HEK293 (cell line): ENCODE measurements around the gene USP21.

Source experiments
- GFI1B ChIP-seq: fragments of 450-650 bp; formaldehyde crosslinking; IDR thresholded peaks from 2 replicates; pipeline ENCODE4 v1.5.1; 2016; ENCODE audit warnings: missing biosample characterization, missing genetic modification characterization
- INSM2 ChIP-seq: fragments of 450-650 bp; formaldehyde crosslinking; IDR thresholded peaks from 2 replicates; pipeline ENCODE4 v1.5.1; 2016; ENCODE audit warnings: missing biosample characterization, missing genetic modification characterization
- KLF9 ChIP-seq: fragments of 450-650 bp; formaldehyde crosslinking; IDR thresholded peaks from 2 replicates; pipeline ENCODE4 v1.5.1; 2016; ENCODE audit warnings: missing biosample characterization, missing genetic modification characterization, low read depth
- OVOL3 ChIP-seq: fragments of 450-650 bp; formaldehyde crosslinking; IDR thresholded peaks from 2 replicates; pipeline ENCODE4 v1.5.1; 2016; ENCODE audit warnings: missing biosample characterization, missing genetic modification characterization
- SALL2 ChIP-seq: fragments of 450-650 bp; formaldehyde crosslinking; IDR thresholded peaks from 2 replicates; pipeline ENCODE4 v1.5.0; 2017; ENCODE audit warnings: missing biosample characterization, mild to moderate bottlenecking, missing genetic modification characterization, borderline replicate concordance
- SETDB1 ChIP-seq: IDR thresholded peaks from one replicate; pipeline ENCODE4 v1.6.1; 2017; ENCODE audit warnings: mild to moderate bottlenecking, low read length, moderate library complexity, mixed read lengths; ENCODE audit not compliant: insufficient read length
- SP2 ChIP-seq: fragments of 450-650 bp; formaldehyde crosslinking; IDR thresholded peaks from 2 replicates; pipeline ENCODE4 v1.5.1; 2016; ENCODE audit warnings: missing biosample characterization, missing genetic modification characterization
- SP3 ChIP-seq: fragments of 450-650 bp; formaldehyde crosslinking; IDR thresholded peaks from 2 replicates; pipeline ENCODE4 v1.5.1; 2016; ENCODE audit warnings: missing biosample characterization, missing genetic modification characterization
- ZBTB10 ChIP-seq: fragments of 450-650 bp; formaldehyde crosslinking; IDR thresholded peaks from 2 replicates; pipeline ENCODE4 v1.5.1; 2016; ENCODE audit warnings: missing biosample characterization, missing genetic modification characterization
- ZEB2 ChIP-seq: fragments of 450-650 bp; formaldehyde crosslinking; IDR thresholded peaks from 2 replicates; pipeline ENCODE4 v1.5.1; 2016; ENCODE audit warnings: missing biosample characterization, missing genetic modification characterization
- ZFP3 ChIP-seq: fragments of 450-650 bp; formaldehyde crosslinking; IDR thresholded peaks from 2 replicates; pipeline ENCODE4 v1.5.1; 2016; ENCODE audit warnings: low read depth, missing biosample characterization, missing genetic modification characterization
- ZNF10 ChIP-seq: fragments of 450-650 bp; formaldehyde crosslinking; IDR thresholded peaks from 2 replicates; pipeline ENCODE4 v1.5.1; 2017; ENCODE audit warnings: missing biosample characterization, missing genetic modification characterization
- ZNF133 ChIP-seq: fragments of 450-650 bp; formaldehyde crosslinking; IDR thresholded peaks from 2 replicates; pipeline ENCODE4 v1.5.1; 2016; ENCODE audit warnings: missing biosample characterization, missing genetic modification characterization
- ZNF155 ChIP-seq: fragments of 450-650 bp; formaldehyde crosslinking; IDR thresholded peaks from 2 replicates; pipeline ENCODE4 v1.5.1; 2016; ENCODE audit warnings: missing biosample characterization, missing genetic modification characterization
- ZNF174 ChIP-seq: fragments of 450-650 bp; formaldehyde crosslinking; IDR thresholded peaks from 2 replicates; pipeline ENCODE4 v1.5.0; 2017; ENCODE audit warnings: missing biosample characterization, mild to moderate bottlenecking, missing genetic modification characterization
- ZNF223 ChIP-seq: fragments of 450-650 bp; formaldehyde crosslinking; IDR thresholded peaks from 2 replicates; pipeline ENCODE4 v1.5.1; 2016; ENCODE audit warnings: missing biosample characterization, missing genetic modification characterization
- ZNF248 ChIP-seq: fragments of 450-650 bp; formaldehyde crosslinking; IDR thresholded peaks from 2 replicates; pipeline ENCODE4 v1.5.1; 2017; ENCODE audit warnings: missing biosample characterization, missing genetic modification characterization
- ZNF350 ChIP-seq: fragments of 450-650 bp; formaldehyde crosslinking; IDR thresholded peaks from 2 replicates; pipeline ENCODE4 v1.5.0; 2017; ENCODE audit warnings: missing biosample characterization, mild to moderate bottlenecking, missing genetic modification characterization
- ZNF354C ChIP-seq: fragments of 450-650 bp; formaldehyde crosslinking; IDR thresholded peaks from 2 replicates; pipeline ENCODE4 v1.5.1; 2016; ENCODE audit warnings: missing biosample characterization, missing genetic modification characterization, low read depth, borderline replicate concordance
- ZNF423 ChIP-seq: fragments of 450-650 bp; formaldehyde crosslinking; IDR thresholded peaks from 2 replicates; pipeline ENCODE4 v1.5.1; 2016; ENCODE audit warnings: missing biosample characterization, missing genetic modification characterization
- ZNF548 ChIP-seq: fragments of 450-650 bp; formaldehyde crosslinking; IDR thresholded peaks from 2 replicates; pipeline ENCODE4 v1.5.1; 2016; ENCODE audit warnings: missing biosample characterization, missing genetic modification characterization
- ZNF560 ChIP-seq: fragments of 450-650 bp; formaldehyde crosslinking; IDR thresholded peaks from 2 replicates; pipeline ENCODE4 v1.5.1; 2017; ENCODE audit warnings: missing biosample characterization, missing genetic modification characterization, borderline replicate concordance
- ZNF600 ChIP-seq: fragments of 450-650 bp; formaldehyde crosslinking; IDR thresholded peaks from 2 replicates; pipeline ENCODE4 v1.5.1; 2016; ENCODE audit warnings: missing biosample characterization, missing genetic modification characterization
- ZNF776 ChIP-seq: fragments of 450-650 bp; formaldehyde crosslinking; IDR thresholded peaks from 2 replicates; pipeline ENCODE4 v1.5.0; 2017; ENCODE audit warnings: missing biosample characterization, missing genetic modification characterization, borderline replicate concordance
- ZXDB ChIP-seq: fragments of 450-650 bp; formaldehyde crosslinking; IDR thresholded peaks from 2 replicates; pipeline ENCODE4 v1.5.1; 2016; ENCODE audit warnings: missing biosample characterization, missing genetic modification characterization
- TF ChIP-seq, protein P1 (sequence below): fragments of 450-650 bp; formaldehyde crosslinking; IDR thresholded peaks from 2 replicates; pipeline ENCODE4 v1.5.1; 2017; ENCODE audit warnings: missing biosample characterization, missing genetic modification characterization
- TF ChIP-seq, protein P2 (sequence below): fragments of 450-650 bp; formaldehyde crosslinking; IDR thresholded peaks from 2 replicates; pipeline ENCODE4 v1.5.0; 2017; ENCODE audit warnings: missing biosample characterization, missing genetic modification characterization, borderline replicate concordance
- TF ChIP-seq, protein P3 (sequence below): fragments of 450-650 bp; formaldehyde crosslinking; IDR thresholded peaks from 2 replicates; pipeline ENCODE4; 2016; ENCODE audit warnings: missing biosample characterization, missing genetic modification characterization
- TF ChIP-seq, protein P4 (sequence below): fragments of 450-650 bp; formaldehyde crosslinking; IDR thresholded peaks from 2 replicates; pipeline ENCODE4 v1.5.1; 2016; ENCODE audit warnings: missing biosample characterization, missing genetic modification characterization

USP21 gene

GRCh38 chr1:161132410-161133219, 26.7 kb upstream of the USP21 start, which contains the start of gene DEDD (continued):
- TF ChIP-seq, protein P1, sequence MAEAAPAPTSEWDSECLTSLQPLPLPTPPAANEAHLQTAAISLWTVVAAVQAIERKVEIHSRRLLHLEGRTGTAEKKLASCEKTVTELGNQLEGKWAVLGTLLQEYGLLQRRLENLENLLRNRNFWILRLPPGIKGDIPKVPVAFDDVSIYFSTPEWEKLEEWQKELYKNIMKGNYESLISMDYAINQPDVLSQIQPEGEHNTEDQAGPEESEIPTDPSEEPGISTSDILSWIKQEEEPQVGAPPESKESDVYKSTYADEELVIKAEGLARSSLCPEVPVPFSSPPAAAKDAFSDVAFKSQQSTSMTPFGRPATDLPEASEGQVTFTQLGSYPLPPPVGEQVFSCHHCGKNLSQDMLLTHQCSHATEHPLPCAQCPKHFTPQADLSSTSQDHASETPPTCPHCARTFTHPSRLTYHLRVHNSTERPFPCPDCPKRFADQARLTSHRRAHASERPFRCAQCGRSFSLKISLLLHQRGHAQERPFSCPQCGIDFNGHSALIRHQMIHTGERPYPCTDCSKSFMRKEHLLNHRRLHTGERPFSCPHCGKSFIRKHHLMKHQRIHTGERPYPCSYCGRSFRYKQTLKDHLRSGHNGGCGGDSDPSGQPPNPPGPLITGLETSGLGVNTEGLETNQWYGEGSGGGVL (tag by site-specific recombination), result no peak; the same call in none of the 2 replicates
- TF ChIP-seq SALL2 (no peak), SP2 (tag by site-specific recombination) (peak; percentile 75), OVOL3 (no peak), KLF9 (tag by site-specific recombination) (no peak), ZNF423 (no peak), ZNF133 (tag by site-specific recombination) (no peak), ZNF600 (tag by site-specific recombination) (peak; percentile 88), INSM2 (tag by site-specific recombination) (peak; percentile 35; the same call in 1 of the 2 replicates), ZNF174 (tag by site-specific recombination) (no peak), GFI1B (tag by site-specific recombination) (0 out of 2 replicates have a peak, but pooled peaks have one; percentile 3), SP3 (peak; percentile 89), ZNF548 (no peak), ZEB2 (peak; percentile 89), ZNF10 (tag by site-specific recombination) (peak; percentile 46; the same call in 1 of the 2 replicates), ZXDB (tag by site-specific recombination) (peak; percentile 76; the same call in 1 of the 2 replicates), ZNF354C (no peak), ZNF560 (no peak), ZNF223 (no peak), SETDB1 (no peak), ZFP3 (tag by site-specific recombination) (no peak), ZNF248 (no peak), ZBTB10 (tag by site-specific recombination) (0 out of 2 replicates have a peak, but pooled peaks have one; percentile 5), ZNF155 (tag by site-specific recombination) (no peak), ZNF350 (tag by site-specific recombination) (no peak), ZNF776 (tag by site-specific recombination) (no peak)
- TF ChIP-seq, protein P2, sequence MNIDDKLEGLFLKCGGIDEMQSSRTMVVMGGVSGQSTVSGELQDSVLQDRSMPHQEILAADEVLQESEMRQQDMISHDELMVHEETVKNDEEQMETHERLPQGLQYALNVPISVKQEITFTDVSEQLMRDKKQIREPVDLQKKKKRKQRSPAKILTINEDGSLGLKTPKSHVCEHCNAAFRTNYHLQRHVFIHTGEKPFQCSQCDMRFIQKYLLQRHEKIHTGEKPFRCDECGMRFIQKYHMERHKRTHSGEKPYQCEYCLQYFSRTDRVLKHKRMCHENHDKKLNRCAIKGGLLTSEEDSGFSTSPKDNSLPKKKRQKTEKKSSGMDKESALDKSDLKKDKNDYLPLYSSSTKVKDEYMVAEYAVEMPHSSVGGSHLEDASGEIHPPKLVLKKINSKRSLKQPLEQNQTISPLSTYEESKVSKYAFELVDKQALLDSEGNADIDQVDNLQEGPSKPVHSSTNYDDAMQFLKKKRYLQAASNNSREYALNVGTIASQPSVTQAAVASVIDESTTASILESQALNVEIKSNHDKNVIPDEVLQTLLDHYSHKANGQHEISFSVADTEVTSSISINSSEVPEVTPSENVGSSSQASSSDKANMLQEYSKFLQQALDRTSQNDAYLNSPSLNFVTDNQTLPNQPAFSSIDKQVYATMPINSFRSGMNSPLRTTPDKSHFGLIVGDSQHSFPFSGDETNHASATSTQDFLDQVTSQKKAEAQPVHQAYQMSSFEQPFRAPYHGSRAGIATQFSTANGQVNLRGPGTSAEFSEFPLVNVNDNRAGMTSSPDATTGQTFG (tag by site-specific recombination), result no peak
- TF ChIP-seq, protein P3, sequence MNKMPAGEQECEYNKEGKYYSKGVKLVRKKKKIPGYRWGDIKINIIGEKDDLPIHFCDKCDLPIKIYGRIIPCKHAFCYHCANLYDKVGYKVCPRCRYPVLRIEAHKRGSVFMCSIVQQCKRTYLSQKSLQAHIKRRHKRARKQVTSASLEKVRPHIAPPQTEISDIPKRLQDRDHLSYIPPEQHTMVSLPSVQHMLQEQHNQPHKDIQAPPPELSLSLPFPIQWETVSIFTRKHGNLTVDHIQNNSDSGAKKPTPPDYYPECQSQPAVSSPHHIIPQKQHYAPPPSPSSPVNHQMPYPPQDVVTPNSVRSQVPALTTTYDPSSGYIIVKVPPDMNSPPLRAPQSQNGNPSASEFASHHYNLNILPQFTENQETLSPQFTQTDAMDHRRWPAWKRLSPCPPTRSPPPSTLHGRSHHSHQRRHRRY (tag by site-specific recombination), result no peak
- TF ChIP-seq, protein P4, sequence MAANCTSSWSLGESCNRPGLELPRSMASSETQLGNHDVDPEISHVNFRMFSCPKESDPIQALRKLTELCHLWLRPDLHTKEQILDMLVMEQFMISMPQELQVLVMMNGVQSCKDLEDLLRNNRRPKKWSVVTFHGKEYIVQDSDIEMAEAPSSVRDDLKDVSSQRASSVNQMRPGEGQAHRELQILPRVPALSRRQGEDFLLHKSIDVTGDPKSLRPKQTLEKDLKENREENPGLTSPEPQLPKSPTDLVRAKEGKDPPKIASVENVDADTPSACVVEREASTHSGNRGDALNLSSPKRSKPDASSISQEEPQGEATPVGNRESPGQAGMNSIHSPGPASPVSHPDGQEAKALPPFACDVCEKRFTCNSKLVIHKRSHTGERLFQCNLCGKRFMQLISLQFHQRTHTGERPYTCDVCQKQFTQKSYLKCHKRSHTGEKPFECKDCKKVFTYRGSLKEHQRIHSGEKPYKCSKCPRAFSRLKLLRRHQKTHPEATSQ, result no peak; the same call in 1 of the 2 replicates
